ENCODE results near the gene PDE10A.

PDE10A gene

GRCh38 chr6:165573671-165574070 is 89.4 kb downstream of the PDE10A start:
- DNase-seq (ENCODE audit: low spot score) = no peak
- H3K4me3 ChIP-seq = no peak overlapping the region
- no peak overlapping the region for H3K27ac ChIP-seq
- TF ChIP-seq CTCF (IDR thresholded peaks at IDR 0.05) = no peak

GRCh38 chr6:165571721-165572132 is 91.3 kb downstream of the PDE10A start:
- DNase-seq (ENCODE audit: low spot score) = no peak
- Histone ChIP-seq H3K4me3 (no peak overlapping the region), H3K27ac (no peak overlapping the region)
- no peak for TF ChIP-seq CTCF (IDR thresholded peaks at IDR 0.05)

GRCh38 chr6:165571068-165571682 is 91.9 kb downstream of the PDE10A start:
- TF ChIP-seq CTCF (IDR thresholded peaks at IDR 0.05) = no peak
- DNase-seq (ENCODE audit: low spot score) = no peak
- Histone ChIP-seq H3K4me3 (no peak overlapping the region), H3K27ac (no peak overlapping the region)

GRCh38 chr6:165568326-165568725 is 94.7 kb downstream of the PDE10A start:
- no peak for DNase-seq (ENCODE audit: low spot score)

GRCh38 chr6:165566088-165566828 is 96.8 kb downstream of the PDE10A start:
- no peak for TF ChIP-seq CTCF (IDR thresholded peaks at IDR 0.05)
- DNase-seq (ENCODE audit: low spot score) = no peak
- H3K4me3 ChIP-seq = no peak overlapping the region
- no peak overlapping the region for H3K27ac ChIP-seq

More at GRCh38 chr6:165568326-165568725, 94.7 kb downstream of the PDE10A start:
- H3K27ac ChIP-seq = no peak overlapping the region
- no peak for TF ChIP-seq CTCF (IDR thresholded peaks at IDR 0.05)
- H3K4me3 ChIP-seq = no peak overlapping the region

- DNase-seq (ENCODE audit: low spot score) = no peak
- no peak overlapping the region for H3K4me3 ChIP-seq
- no peak for TF ChIP-seq CTCF (IDR thresholded peaks at IDR 0.05)
- no peak overlapping the region for H3K27ac ChIP-seq
These were observed 100.5 kb downstream of the PDE10A start for GRCh38 chr6:165562421-165563090.
